ENCODE measurements around the gene TMEM17.

DNA sequence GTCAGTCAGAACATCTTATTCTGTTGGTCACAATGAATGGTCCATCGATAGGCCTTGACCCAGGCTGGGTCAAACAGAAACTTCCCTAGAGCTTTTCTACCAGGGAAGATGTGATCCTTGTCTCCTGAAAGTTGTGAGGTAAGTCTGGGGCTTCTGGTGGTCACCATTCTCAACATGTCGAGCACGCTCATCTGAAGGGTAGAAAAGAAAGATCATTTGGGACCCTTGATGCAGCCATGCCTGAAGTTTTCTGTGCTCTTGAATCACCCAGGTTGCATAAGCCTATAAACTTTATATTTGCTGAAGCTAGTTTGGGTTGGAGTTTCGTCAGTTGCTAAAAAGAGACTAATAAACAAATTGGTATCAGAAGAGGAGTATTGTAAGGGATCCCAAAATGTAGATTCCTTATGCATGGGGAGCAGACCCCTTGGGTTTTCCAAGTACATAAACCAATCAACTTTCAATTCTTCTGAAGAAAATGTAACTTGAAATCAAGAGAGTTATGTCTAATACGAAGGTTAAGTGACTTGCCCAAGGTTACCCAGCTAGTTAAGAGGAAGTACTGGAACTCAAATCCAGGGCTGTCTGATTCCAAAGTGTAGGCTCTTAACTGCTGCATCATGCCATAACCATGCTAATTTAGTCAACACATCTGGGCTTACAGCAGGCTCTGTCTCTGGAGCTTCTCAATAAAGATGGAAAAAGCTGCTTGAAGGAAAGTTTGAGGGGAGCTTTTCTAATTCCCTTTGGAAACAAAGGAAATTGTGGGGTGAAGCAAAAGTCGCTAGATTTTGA, 23.2 kb downstream of the TMEM17 start:
- TF ChIP-seq, protein P1, sequence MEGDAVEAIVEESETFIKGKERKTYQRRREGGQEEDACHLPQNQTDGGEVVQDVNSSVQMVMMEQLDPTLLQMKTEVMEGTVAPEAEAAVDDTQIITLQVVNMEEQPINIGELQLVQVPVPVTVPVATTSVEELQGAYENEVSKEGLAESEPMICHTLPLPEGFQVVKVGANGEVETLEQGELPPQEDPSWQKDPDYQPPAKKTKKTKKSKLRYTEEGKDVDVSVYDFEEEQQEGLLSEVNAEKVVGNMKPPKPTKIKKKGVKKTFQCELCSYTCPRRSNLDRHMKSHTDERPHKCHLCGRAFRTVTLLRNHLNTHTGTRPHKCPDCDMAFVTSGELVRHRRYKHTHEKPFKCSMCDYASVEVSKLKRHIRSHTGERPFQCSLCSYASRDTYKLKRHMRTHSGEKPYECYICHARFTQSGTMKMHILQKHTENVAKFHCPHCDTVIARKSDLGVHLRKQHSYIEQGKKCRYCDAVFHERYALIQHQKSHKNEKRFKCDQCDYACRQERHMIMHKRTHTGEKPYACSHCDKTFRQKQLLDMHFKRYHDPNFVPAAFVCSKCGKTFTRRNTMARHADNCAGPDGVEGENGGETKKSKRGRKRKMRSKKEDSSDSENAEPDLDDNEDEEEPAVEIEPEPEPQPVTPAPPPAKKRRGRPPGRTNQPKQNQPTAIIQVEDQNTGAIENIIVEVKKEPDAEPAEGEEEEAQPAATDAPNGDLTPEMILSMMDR (conservative IDR thresholded peaks at IDR 0.05; ENCODE audit: low read depth in 2 of 2), result no peak
- TF ChIP-seq EZH2 (IDR thresholded peaks at IDR 0.05; ENCODE audit: low read depth, unreplicated experiment) (no peak), EZH2phosphoT487 (IDR thresholded peaks at IDR 0.05; ENCODE audit: unreplicated experiment) (no peak), POLR2AphosphoS5 (IDR thresholded peaks at IDR 0.05; ENCODE audit: low read depth) (no peak), CREB1 (CRISPR knock-in tag; IDR thresholded peaks at IDR 0.05; ENCODE audit: low read depth) (no peak), JUNB (IDR thresholded peaks at IDR 0.05; ENCODE audit: unreplicated experiment) (no peak)
- TF ChIP-seq, protein P2, sequence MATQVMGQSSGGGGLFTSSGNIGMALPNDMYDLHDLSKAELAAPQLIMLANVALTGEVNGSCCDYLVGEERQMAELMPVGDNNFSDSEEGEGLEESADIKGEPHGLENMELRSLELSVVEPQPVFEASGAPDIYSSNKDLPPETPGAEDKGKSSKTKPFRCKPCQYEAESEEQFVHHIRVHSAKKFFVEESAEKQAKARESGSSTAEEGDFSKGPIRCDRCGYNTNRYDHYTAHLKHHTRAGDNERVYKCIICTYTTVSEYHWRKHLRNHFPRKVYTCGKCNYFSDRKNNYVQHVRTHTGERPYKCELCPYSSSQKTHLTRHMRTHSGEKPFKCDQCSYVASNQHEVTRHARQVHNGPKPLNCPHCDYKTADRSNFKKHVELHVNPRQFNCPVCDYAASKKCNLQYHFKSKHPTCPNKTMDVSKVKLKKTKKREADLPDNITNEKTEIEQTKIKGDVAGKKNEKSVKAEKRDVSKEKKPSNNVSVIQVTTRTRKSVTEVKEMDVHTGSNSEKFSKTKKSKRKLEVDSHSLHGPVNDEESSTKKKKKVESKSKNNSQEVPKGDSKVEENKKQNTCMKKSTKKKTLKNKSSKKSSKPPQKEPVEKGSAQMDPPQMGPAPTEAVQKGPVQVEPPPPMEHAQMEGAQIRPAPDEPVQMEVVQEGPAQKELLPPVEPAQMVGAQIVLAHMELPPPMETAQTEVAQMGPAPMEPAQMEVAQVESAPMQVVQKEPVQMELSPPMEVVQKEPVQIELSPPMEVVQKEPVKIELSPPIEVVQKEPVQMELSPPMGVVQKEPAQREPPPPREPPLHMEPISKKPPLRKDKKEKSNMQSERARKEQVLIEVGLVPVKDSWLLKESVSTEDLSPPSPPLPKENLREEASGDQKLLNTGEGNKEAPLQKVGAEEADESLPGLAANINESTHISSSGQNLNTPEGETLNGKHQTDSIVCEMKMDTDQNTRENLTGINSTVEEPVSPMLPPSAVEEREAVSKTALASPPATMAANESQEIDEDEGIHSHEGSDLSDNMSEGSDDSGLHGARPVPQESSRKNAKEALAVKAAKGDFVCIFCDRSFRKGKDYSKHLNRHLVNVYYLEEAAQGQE (IDR thresholded peaks at IDR 0.05; ENCODE audit: unreplicated experiment), result no peak
